MM.1S (cell line): ENCODE measurements around the gene CTU2.

Experiments
- DNase-seq: peaks from one replicate; pipeline ENCODE4 v3.0.0-alpha.2; 2015
- H2AFZ ChIP-seq: fragments of 300-600 bp; sonication (generic); 2 replicates; pipeline ENCODE4 v1.6.0; 2016; ENCODE audit warnings: antibody characterized with exemption, low read length
- H3F3A ChIP-seq: fragments of 300-600 bp; sonication (generic); 2 replicates; pipeline ENCODE4 v1.6.1; 2016; ENCODE audit warnings: mild to moderate bottlenecking, antibody characterized with exemption, low read length, moderate library complexity, mixed read lengths; ENCODE audit not compliant: insufficient read depth
- H3K27ac ChIP-seq: fragments of 300-600 bp; sonication (generic); 2 replicates; pipeline ENCODE4 v1.5.1; 2016; ENCODE audit warnings: mild to moderate bottlenecking, low read length
- H3K27me3 ChIP-seq: fragments of 300-600 bp; sonication (generic); replicated peaks from 2 replicates; pipeline ENCODE4 v1.6.0; 2016; ENCODE audit warnings: low read length; ENCODE audit not compliant: insufficient read depth
- H3K36me3 ChIP-seq: fragments of 300-600 bp; sonication (generic); replicated peaks from 2 replicates; pipeline ENCODE4 v1.6.1; 2016; ENCODE audit warnings: mild to moderate bottlenecking, low read length, mixed read lengths; ENCODE audit not compliant: insufficient read depth
- H3K4me1 ChIP-seq: fragments of 300-600 bp; sonication (generic); 2 replicates; pipeline ENCODE4 v1.6.1; 2016; ENCODE audit warnings: low read length, mixed read lengths
- H3K4me2 ChIP-seq: fragments of 300-600 bp; sonication (generic); 2 replicates; pipeline ENCODE4 v1.6.0; 2016; ENCODE audit warnings: low read depth, low read length
- H3K4me3 ChIP-seq: fragments of 300-600 bp; sonication (generic); 2 replicates; pipeline ENCODE4 v1.5.1; 2016; ENCODE audit warnings: low read length, mixed read lengths
- H3K79me2 ChIP-seq: fragments of 300-600 bp; sonication (generic); 2 replicates; pipeline ENCODE4 v1.6.1; 2016; ENCODE audit warnings: mixed run types, low read length, mixed read lengths
- H3K9ac ChIP-seq: fragments of 300-600 bp; sonication (generic); 2 replicates; pipeline ENCODE4 v1.6.1; 2016; ENCODE audit warnings: low read length, mixed read lengths
- H3K9me2 ChIP-seq: fragments of 300-600 bp; sonication (generic); replicated peaks from 2 replicates; pipeline ENCODE4 v1.6.1; 2016; ENCODE audit warnings: mild to moderate bottlenecking, low read length, mixed read lengths; ENCODE audit not compliant: insufficient read depth
- H3K9me3 ChIP-seq: fragments of 300-600 bp; sonication (generic); replicated peaks from 2 replicates; pipeline ENCODE4 v1.6.1; 2016; ENCODE audit warnings: mild to moderate bottlenecking, low read length, mixed read lengths; ENCODE audit not compliant: insufficient read depth
- H4K20me1 ChIP-seq: fragments of 300-600 bp; sonication (generic); 2 replicates; pipeline ENCODE4 v1.6.1; 2016; ENCODE audit warnings: mild to moderate bottlenecking, low read length, moderate library complexity, mixed read lengths; ENCODE audit not compliant: insufficient read depth
- CTCF ChIP-seq: fragments of 300-600 bp; sonication (generic); IDR thresholded peaks from 2 replicates; pipeline ENCODE4 v1.5.1; 2016; ENCODE audit warnings: antibody characterized with exemption, low read length, mixed read lengths
- EZH2 ChIP-seq: fragments of 300-600 bp; sonication (generic); optimal IDR thresholded peaks from 2 replicates; pipeline ENCODE3; 2017; ENCODE audit warnings: low read depth, mild to moderate bottlenecking, antibody characterized with exemption, low read length, mixed read lengths
- EZH2phosphoT487 ChIP-seq: fragments of 300-600 bp; sonication (generic); IDR thresholded peaks from 2 replicates; pipeline ENCODE4 v1.6.1; 2018; ENCODE audit warnings: antibody characterized with exemption, low read length

Gene CTU2

DNA sequence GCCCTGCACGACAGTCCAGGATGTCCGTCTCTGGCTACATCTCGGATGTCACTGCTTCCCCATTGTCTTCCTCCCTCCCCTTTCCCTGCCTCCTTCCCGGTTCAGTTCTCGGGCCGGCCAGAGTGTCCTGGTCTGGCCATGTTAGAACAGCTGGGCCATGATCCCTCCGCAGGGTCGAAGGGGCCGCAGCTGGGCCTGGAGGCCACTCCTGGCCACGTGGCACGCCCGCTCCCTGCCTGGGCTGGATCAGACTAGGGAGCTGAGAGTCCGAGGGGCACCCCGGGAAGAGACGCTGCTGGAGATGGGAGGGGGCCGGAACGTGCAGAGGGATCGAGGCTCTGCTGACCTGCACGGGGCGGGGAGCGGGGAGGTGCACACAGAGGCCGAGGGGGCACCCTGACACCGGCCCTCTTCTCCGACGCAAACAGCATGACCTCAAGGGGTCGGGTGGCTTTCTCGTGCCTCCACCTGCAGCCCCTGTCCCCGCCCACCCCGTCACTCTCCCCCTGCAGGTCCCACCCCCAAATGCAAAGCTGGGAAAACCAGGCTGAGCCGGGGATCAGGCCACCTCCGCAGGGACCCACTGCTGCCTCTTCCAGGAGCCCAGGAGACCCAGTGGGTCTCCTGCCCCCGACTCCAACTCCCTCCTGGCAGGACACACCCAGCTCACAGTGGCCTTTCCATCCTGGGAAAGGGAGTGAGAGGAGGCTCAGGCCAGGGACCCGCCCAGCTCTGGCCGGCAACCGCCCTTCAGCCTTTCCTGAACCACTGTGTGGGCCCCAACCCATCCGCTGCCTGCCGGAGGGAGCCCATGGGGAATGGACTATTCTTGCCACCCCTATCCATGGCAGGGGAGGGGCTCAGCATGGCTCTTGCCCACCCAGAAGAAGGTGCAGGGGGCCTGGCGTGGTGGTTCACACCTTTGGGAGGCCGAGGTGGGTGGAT is 38.5 kb downstream of the CTU2 start:
- no peak for DNase-seq
- Histone ChIP-seq H2AFZ (no peak overlapping the region), H3K9me2 (no peaks in the 10 kb centered on the region), H3F3A (no peaks in the 10 kb centered on the region), H3K9ac (no peak overlapping the region), H3K4me3 (no peak overlapping the region), H3K79me2 (peaks cover 48% of the 10 kb centered on the region), H3K36me3 (no peaks in the 10 kb centered on the region), H3K27ac (no peak overlapping the region), H3K4me2 (no peak overlapping the region), H3K27me3 (no peaks in the 10 kb centered on the region), H4K20me1 (0 out of 2 replicates have a peak, but pooled peaks cover 3% of the 10 kb centered on the region), H3K9me3 (no peaks in the 10 kb centered on the region), H3K4me1 (no peaks in the 10 kb centered on the region)
- TF ChIP-seq EZH2 (no peak), CTCF (no peak), EZH2phosphoT487 (no peak)

DNA sequence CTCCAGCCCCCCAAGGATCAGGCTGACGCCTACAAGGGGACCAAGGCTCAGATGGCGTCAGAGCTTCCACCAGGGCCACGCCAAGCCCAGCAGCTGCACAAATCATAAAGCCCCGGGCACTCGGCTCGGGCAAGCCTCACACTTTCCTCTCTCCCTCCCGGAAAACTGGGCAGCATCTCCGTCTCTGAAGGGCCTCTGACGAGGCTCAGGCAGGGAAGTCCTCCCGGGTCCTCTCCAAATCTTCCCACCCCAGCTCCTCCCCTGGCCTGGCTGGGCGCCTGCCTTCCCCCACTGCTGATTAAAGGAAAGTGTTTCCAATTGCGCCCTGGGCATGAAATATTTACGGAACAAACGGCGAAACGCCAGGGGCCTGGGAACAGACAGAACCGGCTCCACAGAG is 40.2 kb downstream of the CTU2 start:
- Histone ChIP-seq H2AFZ (no peak overlapping the region), H3K9me2 (no peaks in the 10 kb centered on the region), H3K36me3 (no peaks in the 10 kb centered on the region), H3F3A (no peaks in the 10 kb centered on the region), H3K9ac (no peak overlapping the region), H3K27me3 (no peaks in the 10 kb centered on the region), H3K4me2 (no peak overlapping the region), H3K4me3 (no peak overlapping the region), H3K79me2 (peaks cover 61% of the 10 kb centered on the region), H3K27ac (no peak overlapping the region), H3K4me1 (no peaks in the 10 kb centered on the region), H3K9me3 (no peaks in the 10 kb centered on the region), H4K20me1 (0 out of 2 replicates have a peak, but pooled peaks cover 3% of the 10 kb centered on the region)
- no peak for TF ChIP-seq CTCF
- TF ChIP-seq EZH2: no peak
- no peak for TF ChIP-seq EZH2phosphoT487
- DNase-seq: no peak

GRCh38 chr16:88747588-88748301 is 41.4 kb downstream of the CTU2 start:
- H3K4me1 ChIP-seq: no peaks in the 10 kb centered on the region
- no peak overlapping the region for H3K9ac ChIP-seq
- no peak for TF ChIP-seq EZH2
- peak; percentile 23; the same call in 1 of the 2 replicates for TF ChIP-seq CTCF
- H3K9me2 ChIP-seq: no peaks in the 10 kb centered on the region
- peaks cover 74% of the 10 kb centered on the region for H3K79me2 ChIP-seq
- H3K27ac ChIP-seq: no peak overlapping the region
- no peaks in the 10 kb centered on the region; the same call in 1 of the 2 replicates for H3K36me3 ChIP-seq
- 0 out of 2 replicates have a peak, but pooled peaks cover 3% of the 10 kb centered on the region for H4K20me1 ChIP-seq
- H3F3A ChIP-seq: no peaks in the 10 kb centered on the region
- no peaks in the 10 kb centered on the region for H3K9me3 ChIP-seq
- peak; percentile 27 for DNase-seq
- no peaks in the 10 kb centered on the region for H3K27me3 ChIP-seq
- no peak overlapping the region for H2AFZ ChIP-seq
- H3K4me2 ChIP-seq: no peak overlapping the region
- no peak overlapping the region for H3K4me3 ChIP-seq
